NK-92 treated with Interleukin-12 subunit alpha and Interleukin-12 subunit beta, amount 100 ng/mL, for 24 hours (cell line): ENCODE measurements around the gene NCK1.

Experiments used
- DNase-seq: peaks from one replicate; lab custom pipeline; 2025; lab: John Stamatoyannopoulos, UW

The NCK1 gene

DNA sequence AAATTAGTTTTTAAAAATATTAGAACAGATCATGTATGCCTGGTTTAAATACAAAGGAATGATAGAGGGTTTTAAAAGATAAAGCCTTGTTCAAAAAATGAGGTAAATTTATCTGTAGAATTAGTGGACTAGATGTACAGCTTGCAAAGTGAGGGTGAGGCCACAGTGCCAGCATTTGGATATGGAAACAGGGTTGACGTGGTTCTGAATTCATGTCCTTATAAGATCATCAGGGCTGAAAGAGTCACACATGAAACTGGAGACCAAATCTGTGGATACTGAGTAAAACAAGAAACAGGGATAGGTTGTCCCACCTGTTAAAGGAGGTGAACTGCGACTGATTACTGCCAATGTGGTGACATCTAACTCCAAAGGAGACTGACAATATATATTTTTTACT, 46.3 kb downstream of the NCK1 start:
- DNase-seq, result no peak

DNA sequence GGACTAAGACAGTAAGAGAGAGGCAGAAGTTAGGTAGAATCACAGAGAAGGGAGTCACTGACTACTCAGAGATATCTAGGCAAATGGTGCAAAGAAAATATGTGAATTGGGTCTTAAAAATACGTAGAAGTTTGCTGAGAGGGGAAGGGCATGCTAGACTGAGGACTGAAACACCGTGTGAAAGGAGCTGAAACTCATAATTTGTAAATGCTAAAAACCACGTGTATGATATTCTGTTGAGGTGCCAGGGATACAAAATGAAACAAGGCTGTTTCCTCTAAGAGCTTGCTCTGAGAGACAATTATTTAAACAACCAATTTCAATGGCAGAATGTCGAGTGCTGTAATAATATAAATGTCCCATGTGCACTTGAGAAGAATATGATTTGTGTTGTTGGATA, 47.2 kb downstream of the NCK1 start:
- no peak for DNase-seq

DNA sequence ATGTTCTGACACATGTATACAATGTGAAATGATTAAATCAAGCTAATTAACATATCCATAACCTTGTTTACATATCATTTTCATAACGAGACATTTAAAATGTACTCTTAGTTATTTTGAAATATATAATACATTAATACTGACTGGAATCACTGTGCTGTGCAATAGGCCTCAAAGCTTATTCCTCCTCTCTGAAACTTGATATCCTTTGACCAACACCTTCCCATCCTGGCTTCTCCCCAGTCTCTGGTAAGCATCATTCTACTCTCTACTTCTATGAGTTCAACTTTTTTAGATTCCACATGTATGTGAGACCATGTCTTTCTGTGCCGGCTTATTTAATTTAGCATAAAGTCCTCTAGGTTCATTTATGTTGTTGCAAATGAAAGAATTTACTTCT, 48.7 kb downstream of the NCK1 start:
- no peak for DNase-seq

DNA sequence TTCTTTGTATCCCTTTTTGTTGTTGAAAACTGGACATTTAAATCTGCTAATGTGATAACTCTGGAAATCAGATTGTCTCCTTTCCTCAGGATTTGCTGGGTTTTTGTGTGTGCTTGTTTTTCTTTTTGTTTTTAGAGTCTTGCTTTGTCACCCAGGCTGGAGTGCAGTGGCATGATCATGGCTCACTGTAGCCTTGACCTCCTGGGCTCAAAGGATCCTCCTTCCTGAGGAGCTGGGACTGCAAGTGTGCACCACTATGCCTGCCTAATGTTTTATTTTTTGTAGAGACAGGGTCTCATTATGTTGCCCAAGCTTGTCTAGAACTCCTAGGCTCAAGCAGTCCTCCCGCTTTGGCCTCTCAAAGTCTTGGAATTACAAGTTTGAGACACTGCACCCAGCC, 51.2 kb downstream of the NCK1 start:
- DNase-seq, result no peak

DNA sequence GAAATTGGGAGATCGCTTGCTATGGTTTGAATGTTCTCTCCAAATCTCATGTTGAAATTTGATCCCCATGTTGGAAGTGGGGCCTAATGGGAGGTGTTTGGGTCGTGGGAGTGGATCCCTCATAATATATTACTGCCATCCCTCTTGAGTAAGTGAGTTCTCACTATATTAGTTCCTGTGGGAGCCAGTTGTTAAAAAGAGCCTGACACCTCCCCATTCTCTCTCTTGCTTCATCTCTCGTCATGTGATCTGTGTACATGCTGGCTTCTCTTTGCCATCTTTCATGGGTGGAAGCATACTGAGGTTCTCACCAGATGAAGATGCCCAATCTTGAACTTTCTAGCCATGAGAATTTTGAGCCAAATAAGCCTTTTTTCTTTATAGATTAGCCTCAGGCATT, 52.7 kb downstream of the NCK1 start:
- no peak for DNase-seq

DNA sequence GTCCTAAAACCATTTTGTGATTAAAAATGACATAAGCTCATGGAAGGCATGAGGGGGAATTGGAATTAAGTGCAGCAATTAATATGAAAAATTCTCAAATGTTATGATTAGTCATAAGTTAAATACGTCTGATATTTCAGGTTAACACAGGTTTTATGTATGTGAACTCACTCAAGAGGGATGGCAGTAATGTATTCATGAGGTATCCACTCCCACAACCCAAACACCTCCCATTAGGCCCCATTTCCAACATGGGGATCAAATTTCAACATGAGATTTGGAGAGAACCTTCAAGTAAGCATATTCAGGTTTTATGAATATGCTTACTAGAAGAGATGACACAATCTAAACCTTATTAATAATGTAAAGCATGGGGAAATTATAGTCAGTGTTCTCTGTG, 54.2 kb downstream of the NCK1 start:
- no peak for DNase-seq

DNA sequence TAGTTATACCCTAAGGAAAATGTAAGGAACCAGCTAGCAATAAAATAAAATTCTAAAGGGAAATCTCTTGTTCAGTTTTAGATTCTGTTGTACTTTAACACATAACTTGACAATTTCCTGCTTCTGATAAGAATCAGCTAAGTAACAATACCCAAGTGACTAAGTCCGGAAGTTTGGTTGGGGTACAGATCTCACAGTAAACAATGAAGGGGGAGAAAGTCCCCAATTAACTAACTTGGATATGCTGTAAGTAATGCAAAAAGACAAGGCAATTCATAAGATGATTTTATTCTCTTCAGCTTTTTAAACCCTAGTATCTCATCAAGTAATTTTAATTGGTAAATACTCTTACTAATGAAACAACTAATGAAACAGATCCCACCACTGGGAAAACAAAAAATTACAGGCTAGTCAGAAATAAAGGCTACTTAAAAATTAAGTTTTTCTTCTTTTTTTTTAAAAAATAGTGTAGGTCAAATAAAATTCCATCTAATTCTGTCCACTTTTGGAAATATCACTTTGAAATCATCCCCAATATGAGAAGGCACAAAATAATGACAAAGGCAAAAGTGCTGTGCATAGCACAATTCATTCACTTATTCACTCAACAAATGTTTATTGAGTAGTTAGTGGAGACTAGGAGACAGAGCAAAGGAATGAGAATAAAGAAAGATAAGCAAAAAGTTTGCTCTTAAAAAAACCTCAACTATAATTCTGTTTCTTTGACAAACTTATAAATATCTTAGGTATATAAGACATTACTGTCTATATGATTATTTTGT, 58.0 kb downstream of the NCK1 start:
- no peak for DNase-seq

DNA sequence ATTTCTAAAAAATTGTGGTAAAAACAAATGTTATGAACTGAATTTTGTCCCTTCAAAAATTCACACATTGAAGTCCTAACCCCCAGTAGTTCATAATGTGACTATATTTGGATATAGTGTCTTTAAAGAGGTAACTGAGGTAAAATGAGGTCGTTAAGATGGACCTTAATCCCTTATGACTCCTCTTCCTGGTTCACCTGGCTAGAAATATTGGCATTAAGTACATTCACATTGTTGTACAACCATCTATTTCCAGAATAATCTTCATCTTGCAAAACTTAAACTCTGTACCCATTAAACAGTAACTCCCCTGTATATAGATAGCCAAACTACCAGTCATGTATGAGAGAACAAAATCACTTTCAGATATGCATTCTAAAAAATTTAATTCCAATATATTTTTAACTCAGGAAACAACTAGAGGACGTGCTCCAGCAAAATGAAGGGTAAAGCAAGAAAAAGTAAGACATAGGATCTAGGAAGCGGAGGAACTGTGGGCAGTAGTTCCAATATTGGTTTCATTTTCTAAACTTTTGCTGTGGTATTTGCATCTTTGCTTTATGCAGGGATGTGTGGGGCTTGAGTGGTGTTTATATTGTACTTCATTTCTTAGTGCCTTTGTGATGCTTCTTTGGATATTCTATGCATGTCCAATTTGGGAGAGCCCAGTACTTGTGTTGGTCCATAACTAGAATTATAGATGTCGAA, 59.0 kb downstream of the NCK1 start:
- no peak for DNase-seq

DNA sequence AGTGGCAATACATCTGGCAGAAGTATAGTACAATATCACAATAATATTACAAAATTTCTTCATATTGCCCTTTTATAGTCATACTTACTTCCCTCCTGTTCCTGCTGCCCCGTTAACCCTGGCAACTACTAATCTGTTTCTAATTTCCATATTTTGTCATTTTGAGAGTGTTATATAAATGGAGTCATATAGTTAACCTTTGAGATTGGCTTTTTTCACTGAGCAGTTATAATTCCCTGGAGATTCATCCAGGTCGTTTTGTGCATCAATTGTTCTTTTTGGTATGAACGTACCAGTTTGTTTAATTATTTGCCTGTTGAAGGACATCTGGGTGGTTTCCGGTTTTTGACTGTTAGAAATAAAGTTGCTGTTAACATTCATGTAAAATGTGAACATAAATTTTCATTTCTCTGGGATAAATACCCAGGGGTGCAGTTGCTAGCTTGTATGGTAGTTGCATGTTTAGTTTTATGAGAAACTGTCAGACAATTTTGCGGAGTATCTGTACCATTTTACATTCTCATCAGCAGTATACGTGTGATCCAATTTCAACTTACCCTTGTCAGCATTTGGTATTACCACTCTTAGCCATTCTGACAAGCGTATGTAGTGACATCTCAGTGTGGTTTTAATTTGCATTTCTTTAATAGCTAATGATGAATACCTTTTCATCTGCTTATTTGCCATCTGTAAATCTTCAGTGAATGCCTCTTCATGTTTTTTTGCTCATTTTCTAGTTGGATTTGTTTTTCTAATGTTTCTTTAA, 63.6 kb downstream of the NCK1 start:
- no peak for DNase-seq

DNA sequence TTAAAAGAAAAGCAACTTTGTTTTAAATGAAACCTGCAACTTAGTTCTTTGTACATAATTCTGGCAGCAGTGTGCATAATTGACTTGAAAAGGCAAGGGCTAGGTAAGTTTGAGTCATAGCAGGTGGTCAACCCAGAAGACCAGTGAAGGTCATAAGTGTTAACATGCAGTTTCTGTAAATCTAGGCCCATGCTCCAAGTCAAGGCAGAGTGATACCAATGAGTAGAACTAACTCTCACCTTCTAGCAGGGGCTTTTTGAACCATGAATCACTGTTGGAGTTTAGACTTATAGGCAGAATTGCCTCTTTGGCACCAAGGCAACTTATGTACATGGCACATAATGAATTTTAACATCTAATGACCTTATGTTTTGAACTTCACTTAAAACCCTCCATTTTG, 66.2 kb downstream of the NCK1 start:
- no peak for DNase-seq

DNA sequence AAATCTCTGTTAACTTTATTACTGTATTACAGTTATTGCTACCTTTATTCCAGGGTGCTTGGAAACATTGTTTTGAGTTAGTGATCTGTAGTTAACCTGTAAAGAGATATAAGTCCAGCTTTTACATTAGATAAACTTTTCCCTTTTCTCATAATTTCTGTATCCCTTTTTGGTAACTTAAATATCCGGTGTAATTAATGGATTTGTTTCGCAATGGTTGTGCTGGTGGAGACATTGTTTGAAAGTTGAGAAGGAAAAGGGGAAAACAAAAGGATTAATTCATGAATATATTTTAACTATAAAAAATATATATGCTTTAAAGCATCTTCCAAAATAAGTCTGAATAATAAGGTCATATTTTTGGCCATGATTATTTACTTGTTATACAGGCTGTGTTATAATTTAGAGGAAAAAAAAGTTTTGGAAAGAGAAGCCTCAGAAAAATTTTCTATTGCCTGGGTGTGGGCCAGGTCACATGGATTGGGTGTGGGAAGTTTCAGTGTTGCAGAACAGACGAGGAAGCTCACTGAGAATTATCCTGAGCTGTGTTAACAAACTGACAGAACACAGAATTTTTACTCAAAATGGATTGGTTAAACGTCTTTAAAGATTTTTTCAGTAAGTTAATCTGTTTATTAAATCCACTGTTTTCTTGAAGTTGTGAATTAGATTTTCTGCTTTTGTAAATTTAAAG, 68.1 kb downstream of the NCK1 start:
- no peak for DNase-seq

DNA sequence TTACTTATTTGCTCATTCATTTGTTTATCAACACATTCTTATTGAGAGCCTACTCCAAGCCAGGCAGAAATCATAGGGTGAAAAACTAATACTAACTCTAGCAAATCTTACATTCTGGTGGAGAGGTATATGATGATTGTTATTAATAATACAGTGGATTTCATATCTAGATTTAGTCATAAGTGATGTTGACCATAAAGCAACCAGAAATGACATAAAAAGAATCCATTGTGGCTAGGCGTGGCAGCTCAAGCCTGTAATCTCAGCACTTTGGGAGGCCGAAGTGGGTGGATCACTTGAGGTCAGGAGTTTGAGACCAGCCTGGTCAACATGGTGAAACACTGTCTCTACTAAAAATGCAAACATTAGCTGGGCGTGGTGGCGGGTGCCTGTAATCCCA, 69.6 kb downstream of the NCK1 start:
- DNase-seq, result no peak

DNA sequence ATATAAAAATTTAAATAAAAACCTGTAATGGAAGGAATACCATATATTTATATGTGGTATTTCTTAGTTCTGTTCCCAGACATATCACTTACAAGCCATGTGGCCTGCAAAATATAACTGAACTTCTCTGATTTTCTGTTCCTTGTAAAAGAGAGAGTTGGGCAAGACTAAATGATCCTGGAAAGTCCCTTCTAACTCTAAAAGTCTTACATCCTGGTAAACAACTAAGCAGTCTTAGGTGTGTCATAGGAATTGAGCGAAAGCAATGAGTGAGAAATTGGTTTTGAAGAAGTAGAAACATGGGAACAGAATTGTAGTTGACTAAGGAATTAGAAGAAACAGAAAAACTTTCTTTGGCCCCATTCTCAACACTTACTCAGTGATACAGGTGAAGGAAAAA, 70.5 kb downstream of the NCK1 start:
- DNase-seq, result no peak

DNA sequence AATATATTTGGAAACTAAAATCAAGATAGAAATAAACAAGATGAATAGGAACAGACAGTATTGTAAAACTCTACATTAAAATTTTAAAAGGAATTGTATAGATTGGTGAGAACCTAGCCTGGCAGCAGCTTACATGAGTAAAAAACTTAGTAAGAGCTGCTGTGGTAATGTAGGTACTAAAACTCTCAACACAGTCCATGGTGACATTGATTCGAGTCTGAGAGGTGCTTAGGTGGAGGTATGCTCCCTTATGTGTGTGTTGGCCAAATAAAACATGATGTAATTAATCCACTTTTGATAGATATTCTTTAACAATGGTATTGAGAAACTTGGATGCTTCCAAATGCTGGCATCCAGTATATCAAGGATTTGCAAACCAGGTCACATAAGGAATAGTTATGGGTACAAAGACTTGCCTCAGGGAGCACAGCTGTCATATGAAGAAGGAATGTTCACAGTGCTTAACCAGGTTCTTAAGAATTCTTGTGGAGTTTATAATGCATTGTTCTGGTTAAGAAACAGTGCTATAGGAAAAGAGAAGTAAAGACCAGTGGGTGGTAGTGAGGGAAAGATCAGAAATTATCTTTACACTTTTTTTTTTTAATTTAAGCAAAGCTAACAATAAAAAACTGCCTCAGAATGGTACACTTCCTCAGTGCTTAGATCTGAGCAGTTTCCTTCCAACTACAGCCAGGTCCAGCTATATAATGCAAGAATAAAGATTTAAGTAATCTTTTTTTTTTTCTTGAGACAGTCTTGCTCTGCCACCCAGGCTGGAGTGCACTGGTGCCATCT, 71.2 kb downstream of the NCK1 start:
- DNase-seq, result no peak

DNA sequence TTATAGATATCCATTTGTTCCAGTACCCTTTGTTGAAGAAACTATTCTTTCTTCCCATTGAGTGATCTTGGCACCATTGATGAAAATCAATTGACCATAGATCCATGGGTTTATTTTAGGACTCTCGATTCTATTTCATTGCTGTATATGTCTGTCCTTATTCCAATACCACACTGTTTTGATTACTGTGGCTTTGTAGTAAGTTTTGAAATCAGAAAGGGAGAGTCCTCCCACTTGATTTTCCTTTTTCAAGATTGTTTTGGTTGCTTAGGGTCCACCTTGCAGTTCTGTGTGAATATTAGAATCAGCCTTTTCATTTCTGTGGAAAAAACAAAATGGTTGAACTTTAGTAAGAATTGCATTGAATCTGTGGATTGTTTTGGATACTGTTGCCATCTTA, 75.2 kb downstream of the NCK1 start:
- no peak for DNase-seq

DNA sequence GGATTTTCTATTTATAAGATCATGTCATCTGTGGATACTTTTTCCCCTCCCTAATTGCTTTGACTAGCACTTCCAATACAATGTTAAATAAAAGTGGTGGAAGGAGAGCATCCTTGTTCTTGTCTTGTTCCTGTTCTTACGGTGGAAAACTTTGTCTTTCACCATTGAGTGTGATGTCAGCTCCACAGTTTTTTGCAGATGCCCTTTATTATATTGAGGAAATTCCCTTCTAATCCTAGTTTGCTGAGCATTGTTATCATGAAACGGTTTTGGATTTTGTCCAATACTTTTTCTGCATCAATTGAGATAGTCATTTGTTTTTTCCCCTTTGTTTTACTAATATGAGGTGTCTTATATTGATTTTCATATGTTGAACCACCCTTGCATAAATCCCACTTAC, 75.8 kb downstream of the NCK1 start:
- no peak for DNase-seq

DNA sequence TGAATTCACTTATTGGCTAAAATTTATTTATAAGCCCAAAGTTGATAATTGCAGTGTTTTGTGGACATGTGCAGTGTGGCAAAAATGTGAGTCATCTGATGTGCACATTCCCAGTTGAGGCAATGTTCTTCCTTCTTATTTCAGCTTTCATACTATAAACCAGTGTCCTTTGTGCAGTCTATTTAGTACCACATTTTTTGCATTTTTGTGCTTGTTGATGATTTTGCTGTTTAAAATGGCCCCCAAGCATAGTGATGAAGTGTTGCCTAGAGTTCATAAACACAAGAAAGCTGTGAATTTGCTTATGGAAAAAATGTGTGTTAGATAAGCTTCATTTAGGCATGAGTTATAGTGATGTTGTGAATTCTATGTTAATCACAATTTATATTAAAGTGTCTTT, 76.3 kb downstream of the NCK1 start:
- no peak for DNase-seq

DNA sequence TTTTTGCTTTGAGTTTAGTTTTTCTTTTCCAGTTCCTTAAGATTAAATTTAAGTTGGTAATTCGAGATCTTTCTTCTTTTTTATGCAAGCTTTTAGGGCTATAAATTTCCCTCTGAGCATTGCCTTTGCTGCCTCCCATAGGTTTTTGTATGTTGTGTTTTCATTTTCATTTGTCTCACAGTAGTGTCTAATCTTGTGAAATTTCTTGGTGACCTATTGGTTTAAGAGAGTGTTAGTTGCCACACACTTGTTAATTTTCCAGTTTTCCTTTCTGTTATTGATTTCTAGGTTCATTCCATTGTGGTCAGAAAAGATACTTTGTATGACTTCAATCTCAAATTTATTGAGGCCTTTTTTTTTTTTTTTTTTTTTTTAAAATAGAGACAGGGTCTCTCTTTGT, 77.5 kb downstream of the NCK1 start:
- no peak for DNase-seq

DNA sequence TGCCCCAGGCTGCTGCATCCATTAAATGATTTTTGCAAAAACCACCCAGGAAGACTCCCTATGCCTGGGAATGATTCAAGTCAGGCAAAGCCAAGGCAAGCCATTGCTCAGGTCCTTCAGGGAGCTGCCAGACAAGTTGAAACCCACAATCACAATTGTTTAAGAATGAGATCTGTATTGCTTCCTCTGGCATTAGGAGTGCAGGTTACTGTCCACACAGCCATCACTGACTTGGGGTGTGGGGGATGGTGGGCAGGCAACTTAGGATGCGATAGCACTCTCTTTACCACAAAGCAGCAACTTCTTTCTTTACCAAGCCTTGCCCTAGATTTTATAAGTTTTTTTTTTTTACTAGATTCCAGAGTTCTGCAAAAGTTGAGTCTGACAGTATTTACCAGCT, 80.8 kb downstream of the NCK1 start:
- no peak for DNase-seq

DNA sequence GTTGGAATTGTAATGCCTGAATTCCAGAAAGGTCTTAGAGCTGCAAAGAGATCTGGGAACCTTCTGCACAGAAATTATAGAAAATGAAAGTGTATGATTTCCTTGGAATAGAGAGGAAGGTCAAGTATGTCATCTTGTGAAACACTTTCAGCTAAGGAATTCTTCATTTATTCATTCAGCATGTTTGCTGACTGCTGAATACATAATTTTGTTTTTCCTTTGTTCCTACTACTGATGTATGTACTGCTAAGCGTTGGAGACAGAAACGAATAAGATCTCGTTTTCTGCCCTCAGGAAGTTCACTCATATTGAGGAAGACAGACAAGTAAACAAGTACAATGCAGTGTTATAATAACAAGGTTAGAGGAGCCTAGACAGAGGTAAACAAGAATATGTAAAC, 81.4 kb downstream of the NCK1 start:
- DNase-seq, result no peak

DNA sequence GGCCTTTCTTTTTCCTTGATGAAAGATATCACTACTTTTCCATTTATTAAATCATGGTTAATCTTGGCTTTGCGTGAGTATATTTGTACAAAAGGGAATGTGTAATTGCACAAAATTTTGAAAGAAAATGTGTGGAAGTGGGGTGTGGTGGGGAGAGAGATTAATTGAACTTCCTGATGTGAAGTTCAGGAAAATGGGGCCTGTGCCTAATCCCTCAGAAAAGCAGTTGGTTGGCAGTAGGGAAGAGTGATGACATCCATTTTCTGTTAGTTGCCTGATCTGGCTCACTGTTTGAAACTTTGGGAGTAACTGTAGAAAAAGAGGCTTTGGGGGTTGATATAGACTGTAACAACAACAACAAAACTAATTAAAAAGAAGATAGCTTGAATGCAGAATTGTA, 85.0 kb downstream of the NCK1 start:
- no peak for DNase-seq

DNA sequence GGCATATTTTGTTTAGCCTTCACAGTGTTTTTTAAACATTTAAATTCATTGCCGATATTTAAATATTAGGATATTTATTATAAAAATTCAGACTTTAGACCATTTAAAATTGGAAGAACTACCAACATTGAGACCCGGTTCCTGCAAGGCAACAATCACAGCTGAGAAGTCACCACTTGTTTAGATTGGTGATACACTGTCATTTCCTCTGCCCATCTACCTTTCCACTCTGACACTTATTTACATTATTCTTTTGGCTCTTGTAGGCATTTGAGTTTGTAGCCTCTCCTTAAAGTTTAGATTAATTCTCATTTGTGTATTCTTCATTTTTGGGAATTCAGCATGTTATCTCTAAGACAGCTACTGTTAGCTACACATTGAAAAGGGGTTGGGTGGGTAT, 85.5 kb downstream of the NCK1 start:
- DNase-seq, result no peak
